Measurements from ENCODE around the gene AGPAT2.

DNA sequence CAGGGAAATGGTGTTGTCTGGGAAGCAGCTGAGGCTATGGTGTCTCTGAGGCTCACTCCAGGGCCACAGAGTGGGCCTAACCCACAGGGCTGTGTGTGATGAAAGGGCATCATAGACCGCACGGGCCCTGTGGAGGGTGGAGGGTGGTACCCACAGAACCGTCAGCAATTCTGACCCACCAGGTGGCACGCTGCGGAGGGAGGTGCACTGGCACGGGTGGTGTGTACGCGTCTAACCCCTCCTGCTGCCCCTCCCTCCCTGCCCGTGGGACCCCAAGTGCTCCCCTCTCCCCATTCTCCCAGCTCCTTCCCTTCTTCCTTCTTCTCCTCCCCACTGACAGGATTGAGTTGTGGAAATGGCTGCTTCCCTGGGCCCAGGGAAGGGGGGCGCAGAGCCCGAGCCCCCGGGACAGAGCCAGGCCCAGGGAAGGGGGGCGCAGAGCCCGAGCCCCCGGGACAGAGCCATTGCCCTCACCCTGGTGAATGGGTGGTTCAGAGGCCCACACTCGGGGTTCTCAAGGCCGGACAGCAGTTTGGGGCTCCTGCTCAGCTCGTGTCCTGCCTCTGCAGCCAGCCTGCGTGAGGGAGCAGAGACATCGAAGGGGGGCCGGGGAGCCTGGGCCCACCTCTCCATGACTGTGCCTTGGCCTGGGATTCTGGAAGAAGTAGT is 48.7 kb upstream of the AGPAT2 start:
- TF ChIP-seq, protein P1, sequence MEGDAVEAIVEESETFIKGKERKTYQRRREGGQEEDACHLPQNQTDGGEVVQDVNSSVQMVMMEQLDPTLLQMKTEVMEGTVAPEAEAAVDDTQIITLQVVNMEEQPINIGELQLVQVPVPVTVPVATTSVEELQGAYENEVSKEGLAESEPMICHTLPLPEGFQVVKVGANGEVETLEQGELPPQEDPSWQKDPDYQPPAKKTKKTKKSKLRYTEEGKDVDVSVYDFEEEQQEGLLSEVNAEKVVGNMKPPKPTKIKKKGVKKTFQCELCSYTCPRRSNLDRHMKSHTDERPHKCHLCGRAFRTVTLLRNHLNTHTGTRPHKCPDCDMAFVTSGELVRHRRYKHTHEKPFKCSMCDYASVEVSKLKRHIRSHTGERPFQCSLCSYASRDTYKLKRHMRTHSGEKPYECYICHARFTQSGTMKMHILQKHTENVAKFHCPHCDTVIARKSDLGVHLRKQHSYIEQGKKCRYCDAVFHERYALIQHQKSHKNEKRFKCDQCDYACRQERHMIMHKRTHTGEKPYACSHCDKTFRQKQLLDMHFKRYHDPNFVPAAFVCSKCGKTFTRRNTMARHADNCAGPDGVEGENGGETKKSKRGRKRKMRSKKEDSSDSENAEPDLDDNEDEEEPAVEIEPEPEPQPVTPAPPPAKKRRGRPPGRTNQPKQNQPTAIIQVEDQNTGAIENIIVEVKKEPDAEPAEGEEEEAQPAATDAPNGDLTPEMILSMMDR (conservative IDR thresholded peaks at IDR 0.05), result no peak
- TF ChIP-seq EZH2 (IDR thresholded peaks at IDR 0.05; ENCODE audit: low read depth), result no peak
